GM23248 (cell line): ENCODE data around the gene CPED1. TPM values are rescaled to one million over a fixed set of nuclear protein-coding genes. Genes with fewer than 3 reads are reported as not detected.

ENCODE experiments used
- DNase-seq: peaks from one replicate; pipeline ENCODE4 v3.0.0-alpha.2; 2015
- H2AFZ ChIP-seq: fragments of 200-600 bp; sonication (generic); 2 replicates; pipeline ENCODE4 v1.6.1; 2016; ENCODE audit warnings: antibody characterized with exemption
- H3F3A ChIP-seq: fragments of 200-600 bp; sonication (generic); 2 replicates; pipeline ENCODE4 v1.6.1; 2016; ENCODE audit warnings: mild to moderate bottlenecking, antibody characterized with exemption, mixed run types; ENCODE audit not compliant: insufficient read depth
- H3K27ac ChIP-seq: fragments of 200-600 bp; sonication (generic); 2 replicates; pipeline ENCODE4 v1.5.1; 2016; ENCODE audit warnings: mild to moderate bottlenecking
- H3K27me3 ChIP-seq: fragments of 200-600 bp; sonication (generic); replicated peaks from 2 replicates; pipeline ENCODE4 v1.6.1; 2016; ENCODE audit warnings: mild to moderate bottlenecking; ENCODE audit not compliant: insufficient read depth
- H3K36me3 ChIP-seq: fragments of 200-600 bp; sonication (generic); 2 replicates; pipeline ENCODE4 v1.6.1; 2016; ENCODE audit warnings: low read depth, mild to moderate bottlenecking
- H3K4me1 ChIP-seq: fragments of 200-600 bp; sonication (generic); 2 replicates; pipeline ENCODE4 v1.6.1; 2016; ENCODE audit warnings: mild to moderate bottlenecking; ENCODE audit not compliant: insufficient read depth
- H3K4me2 ChIP-seq: fragments of 200-600 bp; sonication (generic); one replicate; pipeline ENCODE4 v1.6.1; 2016; ENCODE audit warnings: mild to moderate bottlenecking; ENCODE audit not compliant: unreplicated experiment
- H3K4me3 ChIP-seq: fragments of 200-600 bp; sonication (generic); 2 replicates; pipeline ENCODE4 v1.5.1; 2016; ENCODE audit warnings: mild to moderate bottlenecking
- H3K79me2 ChIP-seq: fragments of 200-600 bp; sonication (generic); 2 replicates; pipeline ENCODE4 v1.6.1; 2016; ENCODE audit warnings: mild to moderate bottlenecking; ENCODE audit not compliant: insufficient read depth
- H3K9ac ChIP-seq: fragments of 200-600 bp; sonication (generic); 2 replicates; pipeline ENCODE4 v1.6.1; 2016; ENCODE audit warnings: mild to moderate bottlenecking
- H3K9me2 ChIP-seq: fragments of 200-600 bp; sonication (generic); 2 replicates; pipeline ENCODE4 v1.6.1; 2016; ENCODE audit warnings: mixed run types, mild to moderate bottlenecking, moderate library complexity; ENCODE audit not compliant: insufficient read depth
- H3K9me3 ChIP-seq: fragments of 200-600 bp; sonication (generic); one replicate; pipeline ENCODE4 v1.6.1; 2017; ENCODE audit warnings: low read depth
- H4K20me1 ChIP-seq: fragments of 200-600 bp; sonication (generic); 2 replicates; pipeline ENCODE4 v1.6.0; 2016; ENCODE audit not compliant: insufficient read depth
- EZH2 ChIP-seq: fragments of 200-600 bp; sonication (generic); IDR thresholded peaks from 2 replicates; pipeline ENCODE4 v1.6.1; 2018; ENCODE audit warnings: antibody characterized with exemption, mild to moderate bottlenecking; ENCODE audit not compliant: insufficient read depth, poor library complexity, severe bottlenecking
- EZH2phosphoT487 ChIP-seq: fragments of 200-600 bp; sonication (generic); IDR thresholded peaks from 2 replicates; pipeline ENCODE4 v1.6.1; 2018; ENCODE audit warnings: antibody characterized with exemption, moderate library complexity, mild to moderate bottlenecking, low read depth; ENCODE audit not compliant: insufficient read depth
- WGBS, 2 experiments: methylation state at CpG; one replicate each; pipeline ENCODE4 v1.1.6; 2015 to 2017; ENCODE audit warnings: low lambda C conversion rate in 2 of 2, low coverage in 1 of 2; ENCODE audit errors: missing lambda C conversion rate in 2 of 2; 5-methylcytosine and 5-hydroxymethylcytosine counted together
- in situ Hi-C: fragments of 300-500 bp; cut with MboI; formaldehyde crosslinking; loops from 2 replicates; pipeline ENCODE4 v1.15.0; 2020
- polyA plus RNA-seq: library from polyadenylated mRNA; unstranded; fragments of >200 nt; fragmentation: Nextera tagmentation; extraction: Ambion mirVana; gene quantifications from 2 replicates; pipeline ENCODE4 v1.2.1, GENCODE V29; 2016
- total RNA-seq: library from RNA; depleted of rRNA; stranded (reverse); fragments of >200 nt; shearing (Covaris generic); gene quantifications from 2 replicates; pipeline ENCODE4 v1.2.3, GENCODE V29; 2014

CPED1 gene
- total and polyA plus RNA-seq, 2 experiments from 2014 or later: 12.4 to 20.2 TPM

- TF ChIP-seq EZH2phosphoT487 (no peak), EZH2 (no peak)
- Histone ChIP-seq H3F3A (peaks cover 16% of the 10 kb centered on the region), H3K27ac (no peak overlapping the region), H4K20me1 (no peaks in the 10 kb centered on the region), H3K4me3 (peak overlapping the region; percentile 17; the same call in 1 of the 2 replicates), H3K79me2 (no peaks in the 10 kb centered on the region), H3K4me1 (peaks cover 34% of the 10 kb centered on the region), H3K36me3 (no peaks in the 10 kb centered on the region), H3K9me3 (no peaks in the 10 kb centered on the region), H3K4me2 (peak overlapping the region; percentile 56), H3K9ac (no peak overlapping the region), H3K27me3 (no peaks in the 10 kb centered on the region), H2AFZ (peak overlapping the region; percentile 63), H3K9me2 (no peaks in the 10 kb centered on the region)
- in situ Hi-C loops: no loop called here
- WGBS, 2 experiments: 70 to 72% methylated on average over 5 of the region's 5 CpGs
- no peak for DNase-seq
Measured at GRCh38 chr7:121024611-121025010, 36.1 kb downstream of the CPED1 start.

GRCh38 chr7:121026159-121026558 is 37.6 kb downstream of the CPED1 start:
- H3K9me2 ChIP-seq: no peaks in the 10 kb centered on the region
- no peak overlapping the region for H3K4me2 ChIP-seq
- no peak overlapping the region for H3K4me3 ChIP-seq
- H3K9me3 ChIP-seq: no peaks in the 10 kb centered on the region
- H3K4me1 ChIP-seq: peaks cover 21% of the 10 kb centered on the region
- DNase-seq: no peak
- H4K20me1 ChIP-seq: no peaks in the 10 kb centered on the region
- H3K27me3 ChIP-seq: no peaks in the 10 kb centered on the region
- TF ChIP-seq EZH2 (no peak), EZH2phosphoT487 (no peak)
- in situ Hi-C loops: no loop called here
- no peaks in the 10 kb centered on the region for H3K36me3 ChIP-seq
- peaks cover 2% of the 10 kb centered on the region; the same call in 1 of the 2 replicates for H3F3A ChIP-seq
- H3K79me2 ChIP-seq: no peaks in the 10 kb centered on the region
- no peak overlapping the region for H3K9ac ChIP-seq
- H2AFZ ChIP-seq: no peak overlapping the region
- 100% methylated on average over 1 of the region's 1 CpG for WGBS, 2 experiments
- H3K27ac ChIP-seq: no peak overlapping the region

DNA sequence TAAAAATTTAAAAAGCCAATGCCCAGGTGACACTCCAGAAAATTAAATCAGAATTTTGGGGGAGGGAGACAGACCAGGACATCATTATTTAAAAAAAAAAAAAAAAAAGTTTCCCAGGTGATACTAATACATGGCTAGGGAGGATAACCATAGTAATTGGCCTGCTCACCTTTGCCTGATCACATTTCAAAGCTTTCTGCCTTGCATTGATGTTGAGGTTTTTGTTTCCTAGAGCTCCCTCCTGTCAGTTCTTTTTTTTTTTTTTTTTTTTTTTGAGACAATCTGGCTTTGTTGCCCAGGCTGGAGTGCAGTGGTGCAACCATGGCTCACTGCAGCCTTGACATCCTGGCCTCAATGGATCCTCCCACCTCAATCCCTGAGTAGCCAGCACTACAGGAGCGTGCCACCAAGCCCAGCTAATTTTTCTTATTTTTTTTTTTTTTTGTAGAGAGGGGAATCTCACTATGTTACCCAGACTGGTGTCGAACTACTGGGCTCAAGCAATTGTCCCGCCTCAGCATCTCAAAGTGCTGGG is 38.1 kb downstream of the CPED1 start:
- Histone ChIP-seq H3K79me2 (no peaks in the 10 kb centered on the region), H3K9me3 (no peaks in the 10 kb centered on the region), H3K27ac (no peak overlapping the region), H3K36me3 (no peaks in the 10 kb centered on the region), H3K4me3 (no peak overlapping the region), H3K9me2 (no peaks in the 10 kb centered on the region), H3K27me3 (no peaks in the 10 kb centered on the region), H2AFZ (no peak overlapping the region), H3F3A (no peaks in the 10 kb centered on the region), H3K4me2 (no peak overlapping the region), H4K20me1 (no peaks in the 10 kb centered on the region), H3K9ac (no peak overlapping the region), H3K4me1 (peaks cover 18% of the 10 kb centered on the region)
- in situ Hi-C loops: no loop called here
- WGBS, 2 experiments: 98 to 100% methylated on average over 3 of the region's 3 CpGs
- TF ChIP-seq EZH2phosphoT487 (no peak), EZH2 (no peak)
- no peak for DNase-seq

- DNase-seq: no peak
- Histone ChIP-seq H3K9me3 (no peaks in the 10 kb centered on the region), H3K36me3 (no peaks in the 10 kb centered on the region), H3K79me2 (no peaks in the 10 kb centered on the region), H3K4me1 (peaks cover 24% of the 10 kb centered on the region), H4K20me1 (no peaks in the 10 kb centered on the region), H2AFZ (peak overlapping the region; percentile 33; the same call in 1 of the 2 replicates), H3K27ac (no peak overlapping the region), H3K4me2 (no peak overlapping the region), H3K9ac (no peak overlapping the region), H3K27me3 (no peaks in the 10 kb centered on the region), H3K9me2 (no peaks in the 10 kb centered on the region), H3F3A (0 out of 2 replicates have a peak, but pooled peaks cover 2% of the 10 kb centered on the region), H3K4me3 (no peak overlapping the region)
- in situ Hi-C loops: no loop called here
- TF ChIP-seq EZH2phosphoT487 (no peak), EZH2 (no peak)
- WGBS, 2 experiments: 75 to 77% methylated on average over 10 of the region's 10 CpGs
Measured at GRCh38 chr7:121027761-121028669, 39.5 kb downstream of the CPED1 start.
